CD4-positive, alpha-beta T cell treated with Interleukin-15 for 4 hours (primary cell): Measurements from ENCODE around the gene NACAD.
"Not testable (repeated sequence)": the region's sequence is repeated elsewhere in the genome, so short reads cannot be mapped to it uniquely, and the experiment has no call there.

Experiments
- DNase-seq: peaks from one replicate; pipeline ENCODE4 v3.0.0-alpha.2; 2020; ENCODE audit warnings: low spot score

Gene NACAD

DNA sequence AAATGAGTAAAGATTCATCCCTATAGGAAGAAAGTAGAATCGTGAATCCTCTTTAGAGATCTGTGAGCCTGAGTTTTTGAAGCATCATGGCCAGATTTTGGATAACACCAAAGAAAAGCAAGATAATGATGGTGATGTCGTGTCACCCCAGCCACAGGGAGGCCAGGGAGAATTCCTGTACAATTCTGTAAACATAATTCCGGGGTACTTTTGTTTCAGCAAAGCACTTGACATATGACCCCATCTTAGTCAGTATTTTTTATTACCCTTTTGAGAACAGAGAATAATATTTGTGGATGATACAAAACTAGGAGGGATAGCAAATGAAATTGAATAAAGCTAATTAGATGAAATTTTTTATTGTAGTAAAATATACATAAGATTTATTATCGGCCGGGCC is 33.8 kb downstream of the NACAD start:
- DNase-seq = no peak

DNA sequence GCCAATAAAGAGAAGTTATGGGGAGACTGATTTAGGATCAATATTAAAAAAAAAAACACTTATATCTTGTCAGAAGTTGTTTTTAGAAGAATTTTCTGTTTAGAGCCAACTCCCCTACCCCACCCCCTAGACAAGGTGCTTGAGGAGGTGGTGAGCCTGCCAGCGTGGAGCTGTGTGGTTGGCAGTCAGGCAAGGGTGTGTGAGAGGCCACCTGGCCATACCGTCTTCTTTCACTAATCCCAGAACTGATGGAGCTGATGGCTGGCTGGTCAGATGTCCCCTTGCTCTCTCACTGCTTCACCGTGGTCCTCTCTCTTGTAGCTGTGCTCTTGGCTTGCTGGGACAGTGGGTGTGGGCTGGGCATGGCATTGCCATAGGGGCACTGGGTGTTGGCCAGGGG is 34.3 kb downstream of the NACAD start:
- DNase-seq = no peak

DNA sequence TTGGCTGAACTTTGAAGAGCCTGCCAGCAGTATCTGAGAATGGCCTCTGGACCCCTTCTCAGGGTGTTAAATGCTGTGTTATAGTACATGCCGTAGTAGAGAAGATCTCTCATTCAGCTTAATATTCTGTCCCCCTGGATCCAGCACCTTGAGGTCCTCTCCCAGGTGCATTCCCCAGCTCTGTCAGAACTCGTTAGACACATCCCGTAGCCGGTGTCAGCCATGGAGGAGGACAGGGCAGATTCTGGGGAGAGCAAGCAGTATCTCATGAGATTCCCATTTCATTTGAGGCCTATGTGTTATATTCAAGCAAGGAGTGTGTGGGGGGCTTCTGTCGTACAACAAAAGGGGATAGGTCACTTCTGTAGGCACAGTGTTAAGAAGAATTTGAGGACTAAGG is 34.8 kb downstream of the NACAD start:
- DNase-seq = no peak

DNA sequence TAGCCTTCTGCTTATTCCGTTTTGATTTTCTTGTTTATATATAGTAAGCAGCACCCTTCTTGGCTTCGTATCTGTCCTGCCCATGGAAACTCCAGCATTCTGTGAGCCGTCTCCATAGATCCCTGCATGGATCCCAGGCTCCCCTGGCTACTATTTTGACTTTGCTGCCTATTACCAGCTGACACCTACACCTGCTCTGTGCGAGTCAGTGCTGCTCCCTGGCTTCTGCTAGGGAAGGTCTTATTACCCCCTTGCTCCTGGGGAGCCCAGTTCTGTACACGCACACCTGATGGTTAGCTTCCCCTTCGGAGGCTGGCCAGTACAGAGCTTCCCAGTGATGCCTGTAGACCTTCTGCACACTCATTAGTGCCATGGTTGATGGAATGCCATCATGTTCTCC is 35.4 kb downstream of the NACAD start:
- DNase-seq = no peak

DNA sequence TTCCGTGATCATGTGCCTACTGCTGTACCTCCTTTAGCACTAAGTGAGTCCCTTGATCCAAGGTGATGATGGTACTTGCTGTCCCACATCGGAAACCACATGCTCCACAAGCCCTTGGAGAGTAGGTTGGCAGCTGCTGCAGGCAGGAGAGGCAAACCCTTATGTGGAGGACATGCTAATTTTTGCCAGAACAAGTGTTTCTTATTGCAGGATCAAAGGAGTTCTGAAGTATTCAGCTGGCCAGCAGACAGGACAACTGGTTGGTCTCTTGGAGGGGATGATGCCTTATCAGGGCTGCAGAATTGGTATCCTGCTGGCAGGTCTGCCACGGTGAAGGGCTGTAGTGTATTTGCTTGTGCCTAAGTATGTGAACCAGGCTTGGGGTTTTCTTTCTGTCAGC is 36.8 kb downstream of the NACAD start:
- DNase-seq = no peak

DNA sequence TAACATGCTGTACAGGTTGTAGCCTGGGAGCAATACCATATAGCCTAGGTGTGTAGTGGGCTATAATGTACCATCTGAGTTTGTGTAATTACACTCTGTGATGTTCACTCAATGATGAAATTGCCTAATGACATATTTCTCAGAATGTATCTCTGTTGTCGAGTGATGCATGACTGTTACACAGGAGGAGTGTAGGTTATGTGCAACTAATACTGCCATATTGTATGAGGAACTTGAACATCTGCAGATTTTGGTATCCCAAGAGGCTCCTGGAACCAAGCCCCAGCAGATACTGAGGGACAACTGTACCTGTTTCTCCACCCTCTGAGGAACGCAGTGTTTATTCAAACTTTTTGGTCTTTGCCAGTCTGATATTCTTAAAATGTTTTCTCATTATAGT is 38.6 kb downstream of the NACAD start:
- no peak for DNase-seq

DNA sequence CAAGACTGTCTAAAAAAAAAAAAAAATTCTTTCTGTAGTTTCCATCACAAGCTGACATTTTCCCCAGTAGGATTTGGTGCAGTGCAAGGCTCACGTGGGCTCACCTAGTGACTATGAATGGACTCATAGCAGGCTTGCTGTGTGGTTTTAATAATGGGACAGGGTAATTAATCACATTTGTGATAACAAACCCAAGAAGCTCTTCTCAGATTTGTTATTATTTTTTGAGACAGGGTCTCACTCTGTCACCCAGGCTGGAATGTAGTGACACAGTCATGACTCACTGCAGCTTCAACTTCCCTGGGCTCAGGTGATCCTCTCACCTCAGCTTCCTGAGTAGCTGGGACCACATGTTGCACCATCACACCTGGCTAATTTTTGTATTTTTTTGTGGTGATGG is 40.0 kb downstream of the NACAD start:
- DNase-seq = peak; percentile 27

DNA sequence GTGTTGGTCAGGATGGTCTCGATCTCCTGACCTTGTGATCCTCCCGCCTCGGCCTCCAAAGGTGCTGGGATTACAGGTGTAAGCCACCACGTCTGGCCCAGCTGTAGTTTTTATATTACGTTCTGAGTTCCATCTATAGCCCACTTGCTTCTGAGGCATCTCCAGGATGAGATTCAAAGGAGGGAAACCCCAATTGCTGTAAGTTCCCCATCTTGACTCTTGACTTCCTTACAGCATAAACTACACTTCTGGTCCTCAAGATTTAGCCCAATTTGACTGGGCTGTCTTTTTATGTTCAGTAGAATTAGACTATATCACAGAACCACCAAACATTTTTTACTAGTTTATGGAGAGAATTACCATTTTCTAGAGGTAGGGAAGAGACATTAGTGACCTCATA is 44.4 kb downstream of the NACAD start:
- no peak for DNase-seq

DNA sequence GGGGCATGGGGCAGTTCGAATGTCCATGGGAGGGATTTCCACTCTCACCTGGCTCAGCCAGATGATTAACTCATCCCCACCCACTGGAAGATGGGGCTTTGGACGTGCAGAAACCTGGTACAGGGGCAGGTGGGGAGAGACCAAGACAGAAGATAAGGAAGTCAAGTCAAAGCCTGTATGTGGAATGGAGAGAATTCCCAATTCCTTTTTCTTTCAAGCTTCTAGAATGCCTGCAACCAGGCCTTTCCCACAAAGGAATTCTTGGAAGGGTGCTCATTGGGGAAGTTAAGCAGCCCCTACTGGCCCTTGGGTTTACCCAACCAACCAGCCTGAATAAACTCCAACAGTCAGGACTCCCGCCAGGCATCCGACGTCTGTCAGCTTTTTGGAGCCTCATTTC is 49.7 kb downstream of the NACAD start:
- no peak for DNase-seq

DNA sequence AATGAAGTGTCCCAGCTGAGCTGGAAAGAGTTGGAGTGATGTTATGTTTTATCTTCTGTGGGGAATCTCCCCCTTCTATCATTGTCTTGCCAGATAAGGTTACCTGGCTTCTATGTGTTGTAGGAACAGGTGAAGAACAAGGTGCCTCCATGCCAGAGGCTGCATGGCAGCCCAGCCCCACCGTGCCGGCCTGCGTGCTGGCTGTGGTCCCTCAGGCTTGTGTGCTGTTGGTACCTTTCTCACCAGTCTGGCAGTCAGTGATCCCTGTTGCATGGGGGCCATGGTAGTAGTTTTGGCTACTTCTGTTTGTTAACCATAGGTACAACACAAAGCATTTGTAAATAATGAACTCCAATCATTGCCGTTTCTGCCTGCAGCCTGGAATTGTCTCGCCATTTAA is 50.9 kb downstream of the NACAD start:
- no peak for DNase-seq

DNA sequence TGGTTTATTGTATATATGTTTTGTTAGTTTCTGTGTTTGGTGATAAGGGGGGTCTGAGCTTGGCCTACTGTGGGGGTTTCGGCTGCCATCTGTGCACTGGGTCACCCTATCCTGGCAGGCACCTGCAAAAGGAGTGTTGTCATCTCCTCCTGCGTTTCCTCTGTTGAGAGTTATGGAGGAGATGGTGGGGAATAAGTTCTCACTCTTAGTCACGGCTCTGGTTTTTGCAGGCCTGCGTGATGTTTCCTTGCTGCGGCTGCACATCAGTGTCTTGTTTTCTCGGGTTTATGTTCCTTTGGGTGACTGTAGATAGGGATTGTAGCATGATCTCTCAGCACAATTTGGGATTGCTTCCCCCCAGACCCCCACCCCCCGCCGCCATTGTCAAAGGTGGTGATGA is 52.0 kb downstream of the NACAD start:
- DNase-seq = no peak

DNA sequence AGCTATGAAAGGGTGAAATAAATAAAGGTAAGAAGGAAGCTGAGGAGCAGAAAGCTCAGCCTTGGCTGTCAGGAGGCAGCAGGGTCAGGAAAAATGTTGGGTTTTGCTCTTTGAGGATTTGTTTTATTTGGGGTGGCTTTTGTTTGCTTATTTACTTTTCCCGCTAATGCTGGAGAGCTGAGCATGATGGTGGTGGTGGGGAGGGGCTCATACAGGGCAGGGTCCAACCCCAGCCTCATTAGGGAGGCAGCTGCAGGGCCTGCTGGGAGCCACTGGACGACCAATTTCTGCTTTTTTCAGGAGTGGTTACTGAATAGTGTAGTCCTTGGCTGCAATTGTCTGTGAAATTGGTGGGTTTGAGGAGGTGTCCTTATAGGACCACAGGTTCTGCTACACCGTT is 52.5 kb downstream of the NACAD start:
- no peak for DNase-seq

DNA sequence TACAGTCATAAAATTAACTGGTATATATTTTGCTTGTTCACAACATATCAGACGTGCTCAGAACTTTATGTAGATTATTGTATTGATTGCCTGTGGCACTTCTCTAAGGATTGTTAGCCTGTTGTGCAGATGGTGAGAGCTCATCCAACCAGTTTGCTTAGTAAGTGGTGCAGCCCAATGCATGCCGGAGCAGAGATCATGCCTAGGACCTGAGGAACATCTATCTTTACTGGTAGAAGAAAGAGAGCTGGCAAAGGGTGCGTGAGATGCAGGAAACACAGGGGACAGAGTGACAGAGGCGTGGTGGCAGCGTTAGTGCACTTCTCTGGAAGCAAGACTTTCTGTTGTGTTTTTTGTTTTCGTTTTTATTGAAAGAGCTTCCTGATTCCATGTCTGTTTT is 52.9 kb downstream of the NACAD start:
- no peak for DNase-seq

DNA sequence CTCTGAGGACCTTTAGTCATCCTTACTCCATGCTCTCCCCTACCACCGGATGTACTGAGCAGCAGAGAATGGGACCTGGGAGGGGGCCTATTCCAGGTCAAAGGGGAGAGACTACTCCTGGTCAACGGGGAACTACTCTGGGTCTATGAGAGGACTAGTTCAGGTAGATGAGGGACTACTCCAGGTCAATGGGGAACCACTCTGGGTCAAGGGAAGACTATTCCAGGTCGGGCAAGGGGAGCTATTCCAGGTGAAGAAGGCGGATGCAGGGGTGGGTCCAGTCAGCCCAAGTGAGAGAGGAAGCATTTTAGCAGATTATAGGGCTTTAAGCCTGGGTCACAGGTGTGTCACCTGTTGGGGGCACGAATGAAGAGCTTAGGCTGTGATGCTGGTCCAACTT is 53.4 kb downstream of the NACAD start:
- no peak for DNase-seq

DNA sequence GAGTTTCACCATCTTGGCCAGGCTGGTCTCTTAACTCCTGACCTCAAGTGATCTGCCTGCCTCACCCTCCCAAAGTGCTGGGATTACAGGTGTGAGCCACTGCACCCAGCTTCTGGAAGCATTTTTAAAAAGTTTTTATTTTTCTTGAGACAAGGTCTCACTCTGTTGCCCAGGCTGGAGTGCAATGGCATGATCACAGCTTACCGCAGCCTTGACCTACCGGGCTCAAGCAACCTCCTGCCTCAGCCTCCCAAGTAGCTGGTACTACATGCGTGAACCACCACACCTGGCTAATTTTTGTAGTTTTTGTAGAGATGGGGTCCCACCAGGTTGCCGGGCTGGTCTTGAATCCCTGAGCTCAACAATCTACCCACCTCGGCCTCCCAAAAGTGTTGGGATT is 54.1 kb downstream of the NACAD start:
- not testable (repeated sequence) for DNase-seq

DNA sequence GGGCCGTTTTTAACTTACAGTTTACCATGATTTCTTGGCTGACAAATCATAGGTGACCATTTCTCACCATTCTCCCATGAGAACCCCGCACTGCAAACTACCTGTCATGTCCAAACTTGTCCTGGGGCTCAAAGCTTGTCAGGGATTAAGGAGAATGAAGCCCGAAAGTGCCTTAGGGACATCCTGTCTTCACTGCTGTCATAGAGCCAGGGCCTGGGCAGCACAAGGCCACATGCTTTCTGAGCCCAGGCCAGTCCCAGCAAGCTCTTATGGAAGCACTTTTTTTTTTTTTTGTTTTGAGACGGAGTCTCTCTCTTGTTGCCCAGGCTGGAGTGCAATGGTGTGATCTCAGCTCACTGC is 54.9 kb downstream of the NACAD start:
- no peak for DNase-seq

DNA sequence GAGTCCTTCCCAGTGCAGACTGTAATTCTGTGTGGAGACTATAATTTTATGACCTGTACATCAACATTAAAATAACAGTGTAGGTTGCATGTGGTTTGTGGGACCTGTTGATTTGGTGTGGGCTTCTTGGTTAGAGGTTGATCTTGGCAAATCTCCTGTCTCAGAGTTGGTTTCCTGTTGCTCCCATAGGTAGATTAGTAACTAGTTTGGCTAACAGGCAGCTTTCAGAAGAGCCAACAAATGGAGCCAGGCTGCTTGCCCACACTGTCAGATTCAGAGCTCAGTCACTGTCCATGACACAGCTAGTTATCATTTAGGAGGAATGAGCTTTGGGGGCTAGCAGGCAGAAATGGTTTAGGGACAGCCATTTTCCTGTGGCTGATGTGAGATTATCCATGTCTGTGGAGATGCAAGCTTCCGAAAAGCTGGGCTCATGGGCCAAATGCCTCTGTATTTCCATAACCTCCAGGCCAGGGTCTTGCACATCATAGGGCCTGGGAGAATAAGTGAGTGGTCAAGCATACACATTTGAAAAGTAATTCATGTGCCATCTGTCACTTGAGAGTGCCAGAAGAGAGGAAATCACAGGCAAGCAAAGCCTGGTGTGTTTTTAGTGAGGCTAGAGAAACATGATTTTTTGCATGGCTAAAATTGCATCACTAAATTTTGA is 55.4 kb downstream of the NACAD start:
- DNase-seq = peak; percentile 24

DNA sequence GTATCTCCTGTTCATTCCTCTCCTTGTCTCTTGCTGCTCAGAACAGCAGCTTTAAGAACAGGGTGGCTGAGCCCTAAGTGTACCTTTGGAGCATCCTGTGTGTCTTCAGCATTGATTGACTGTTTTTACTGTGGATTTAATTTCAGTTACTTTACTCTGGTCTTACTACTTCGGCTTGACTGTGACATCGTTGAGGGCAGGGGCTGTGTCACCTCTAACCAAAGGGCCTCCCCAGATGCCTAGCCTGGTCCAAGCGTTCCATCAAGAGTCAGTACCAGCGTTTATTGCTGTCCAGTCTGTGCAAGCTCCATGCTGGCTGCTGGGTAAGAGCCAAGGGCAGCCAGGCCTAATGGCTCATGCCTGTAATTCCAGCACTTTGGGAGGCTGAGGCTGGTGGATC is 56.3 kb downstream of the NACAD start:
- DNase-seq = no peak

DNA sequence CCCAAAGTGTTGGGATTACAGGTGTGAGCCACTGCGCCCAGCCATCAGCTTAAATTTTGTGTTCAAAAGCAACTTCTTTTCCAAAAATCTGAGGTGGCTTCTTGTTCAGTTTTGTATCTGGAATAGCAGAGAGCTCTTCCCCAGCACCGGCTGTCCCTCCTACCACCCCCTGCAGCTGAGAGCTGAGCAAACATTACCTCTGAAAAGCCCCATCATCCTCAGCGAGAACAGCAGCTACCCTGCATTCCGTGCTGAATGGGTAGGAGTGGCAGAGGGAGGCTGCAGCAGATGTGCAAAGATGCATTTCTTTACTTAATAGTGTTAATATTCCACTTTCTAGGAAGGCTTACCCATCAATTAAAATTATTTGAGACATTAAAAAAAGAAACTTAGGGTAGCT is 56.9 kb downstream of the NACAD start:
- no peak for DNase-seq
